Measurements from ENCODE around the gene PCDH1. TPM values are rescaled to one million over a fixed set of nuclear protein-coding genes. Genes with fewer than 3 reads are reported as not detected.

Gene PCDH1
- total RNA-seq, 1 donor from 2014 or later: 85.4 TPM

- Mint-ChIP-seq H3K27ac (ENCODE audit: unreplicated experiment) (peak overlapping the region; percentile 85), H3K4me3 (ENCODE audit: unreplicated experiment) (peak overlapping the region; percentile 80), H3K4me1 (ENCODE audit: low read depth) (peaks cover 41% of the 10 kb centered on the region), H3K36me3 (ENCODE audit: low read depth) (peaks cover 2% of the 10 kb centered on the region), H3K27me3 (ENCODE audit: low read depth) (no peaks in the 10 kb centered on the region), H3K9me3 (ENCODE audit: low read depth) (no peaks in the 10 kb centered on the region)
- TF ChIP-seq, protein P1, sequence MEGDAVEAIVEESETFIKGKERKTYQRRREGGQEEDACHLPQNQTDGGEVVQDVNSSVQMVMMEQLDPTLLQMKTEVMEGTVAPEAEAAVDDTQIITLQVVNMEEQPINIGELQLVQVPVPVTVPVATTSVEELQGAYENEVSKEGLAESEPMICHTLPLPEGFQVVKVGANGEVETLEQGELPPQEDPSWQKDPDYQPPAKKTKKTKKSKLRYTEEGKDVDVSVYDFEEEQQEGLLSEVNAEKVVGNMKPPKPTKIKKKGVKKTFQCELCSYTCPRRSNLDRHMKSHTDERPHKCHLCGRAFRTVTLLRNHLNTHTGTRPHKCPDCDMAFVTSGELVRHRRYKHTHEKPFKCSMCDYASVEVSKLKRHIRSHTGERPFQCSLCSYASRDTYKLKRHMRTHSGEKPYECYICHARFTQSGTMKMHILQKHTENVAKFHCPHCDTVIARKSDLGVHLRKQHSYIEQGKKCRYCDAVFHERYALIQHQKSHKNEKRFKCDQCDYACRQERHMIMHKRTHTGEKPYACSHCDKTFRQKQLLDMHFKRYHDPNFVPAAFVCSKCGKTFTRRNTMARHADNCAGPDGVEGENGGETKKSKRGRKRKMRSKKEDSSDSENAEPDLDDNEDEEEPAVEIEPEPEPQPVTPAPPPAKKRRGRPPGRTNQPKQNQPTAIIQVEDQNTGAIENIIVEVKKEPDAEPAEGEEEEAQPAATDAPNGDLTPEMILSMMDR (IDR thresholded peaks at IDR 0.05): peak; percentile 25
- no peak for DNase-seq (ENCODE audit: low spot score)
Measured at GRCh38 chr5:141849415-141850243, 28.6 kb downstream of the PCDH1 start.

DNA sequence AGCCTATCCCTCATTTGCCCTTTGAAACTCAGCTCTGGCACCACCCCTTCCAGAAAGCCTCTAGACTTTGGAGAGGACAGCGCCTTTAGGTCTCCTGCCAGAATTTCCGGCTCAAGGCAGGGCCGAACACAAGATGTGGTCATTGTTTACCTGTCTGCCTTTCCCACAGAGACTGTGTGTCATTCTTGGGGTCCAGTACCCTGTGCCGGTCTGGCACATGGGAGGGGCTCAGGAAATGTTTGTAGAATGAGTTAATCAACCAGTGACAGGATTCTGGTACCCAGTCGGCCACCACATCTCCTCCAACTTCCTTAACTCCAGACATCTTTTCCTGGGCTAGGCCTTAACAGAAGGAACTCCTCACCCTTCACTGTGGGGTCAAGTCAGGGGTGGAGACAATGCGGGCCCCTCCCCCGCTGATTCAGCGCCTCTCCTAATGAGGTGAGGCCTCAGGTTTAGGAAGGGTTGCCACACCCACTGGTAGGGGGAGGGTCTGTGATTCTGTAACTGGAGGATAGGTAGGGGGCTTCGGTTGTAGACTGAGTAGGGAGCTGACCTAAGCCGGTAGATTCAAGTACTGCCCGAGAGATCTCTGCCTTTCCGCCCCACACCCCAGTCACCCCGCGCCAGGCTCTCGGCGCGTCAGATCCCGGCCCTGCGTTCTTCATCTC lies 29.3 kb downstream of the PCDH1 start:
- Mint-ChIP-seq H3K9me3 (ENCODE audit: low read depth) (no peaks in the 10 kb centered on the region), H3K27ac (ENCODE audit: unreplicated experiment) (peak overlapping the region; percentile 85), H3K36me3 (ENCODE audit: low read depth) (peaks cover 2% of the 10 kb centered on the region), H3K27me3 (ENCODE audit: low read depth) (no peaks in the 10 kb centered on the region), H3K4me3 (ENCODE audit: unreplicated experiment) (peak overlapping the region; percentile 80), H3K4me1 (ENCODE audit: low read depth) (peaks cover 49% of the 10 kb centered on the region)
- no peak for DNase-seq (ENCODE audit: low spot score)
- TF ChIP-seq, protein P1 (IDR thresholded peaks at IDR 0.05): no peak

DNA sequence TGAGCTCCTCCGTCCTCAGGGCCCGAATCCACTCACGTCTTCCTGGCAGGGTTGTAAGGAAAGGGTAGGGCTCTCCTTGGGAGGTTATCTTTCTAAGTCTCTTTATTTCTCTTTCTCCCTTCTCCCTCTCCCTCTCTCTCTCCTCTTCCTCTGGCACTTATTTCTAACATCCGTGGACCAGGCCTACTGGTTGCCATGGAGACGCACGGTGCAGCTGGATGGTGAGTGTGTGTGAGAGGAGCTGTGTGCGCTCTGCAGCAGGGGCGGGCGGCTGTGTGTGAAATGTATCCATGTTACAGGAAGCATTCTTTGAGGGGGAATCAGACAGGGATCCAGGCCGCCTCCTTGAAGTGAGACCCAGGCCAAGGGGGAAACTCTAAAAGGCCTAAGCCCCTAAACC lies 32.2 kb downstream of the PCDH1 start:
- H3K36me3 Mint-ChIP-seq (ENCODE audit: low read depth): no peaks in the 10 kb centered on the region
- H3K9me3 Mint-ChIP-seq (ENCODE audit: low read depth): no peaks in the 10 kb centered on the region
- peak overlapping the region; percentile 91 for H3K27ac Mint-ChIP-seq (ENCODE audit: unreplicated experiment)
- no peak for DNase-seq (ENCODE audit: low spot score)
- peaks cover 73% of the 10 kb centered on the region for H3K4me1 Mint-ChIP-seq (ENCODE audit: low read depth)
- no peak overlapping the region for H3K4me3 Mint-ChIP-seq (ENCODE audit: unreplicated experiment)
- H3K27me3 Mint-ChIP-seq (ENCODE audit: low read depth): no peaks in the 10 kb centered on the region
- TF ChIP-seq, protein P1 (IDR thresholded peaks at IDR 0.05): no peak

- no peaks in the 10 kb centered on the region for H3K9me3 Mint-ChIP-seq (ENCODE audit: low read depth)
- TF ChIP-seq, protein P1 (IDR thresholded peaks at IDR 0.05): peak; percentile 22
- no peaks in the 10 kb centered on the region for H3K36me3 Mint-ChIP-seq (ENCODE audit: low read depth)
- H3K4me3 Mint-ChIP-seq (ENCODE audit: unreplicated experiment): no peak overlapping the region
- peak overlapping the region; percentile 91 for H3K27ac Mint-ChIP-seq (ENCODE audit: unreplicated experiment)
- H3K27me3 Mint-ChIP-seq (ENCODE audit: low read depth): no peaks in the 10 kb centered on the region
- peaks cover 75% of the 10 kb centered on the region for H3K4me1 Mint-ChIP-seq (ENCODE audit: low read depth)
- no peak for DNase-seq (ENCODE audit: low spot score)
Measured at GRCh38 chr5:141845371-141845851, 32.8 kb downstream of the PCDH1 start.

DNA sequence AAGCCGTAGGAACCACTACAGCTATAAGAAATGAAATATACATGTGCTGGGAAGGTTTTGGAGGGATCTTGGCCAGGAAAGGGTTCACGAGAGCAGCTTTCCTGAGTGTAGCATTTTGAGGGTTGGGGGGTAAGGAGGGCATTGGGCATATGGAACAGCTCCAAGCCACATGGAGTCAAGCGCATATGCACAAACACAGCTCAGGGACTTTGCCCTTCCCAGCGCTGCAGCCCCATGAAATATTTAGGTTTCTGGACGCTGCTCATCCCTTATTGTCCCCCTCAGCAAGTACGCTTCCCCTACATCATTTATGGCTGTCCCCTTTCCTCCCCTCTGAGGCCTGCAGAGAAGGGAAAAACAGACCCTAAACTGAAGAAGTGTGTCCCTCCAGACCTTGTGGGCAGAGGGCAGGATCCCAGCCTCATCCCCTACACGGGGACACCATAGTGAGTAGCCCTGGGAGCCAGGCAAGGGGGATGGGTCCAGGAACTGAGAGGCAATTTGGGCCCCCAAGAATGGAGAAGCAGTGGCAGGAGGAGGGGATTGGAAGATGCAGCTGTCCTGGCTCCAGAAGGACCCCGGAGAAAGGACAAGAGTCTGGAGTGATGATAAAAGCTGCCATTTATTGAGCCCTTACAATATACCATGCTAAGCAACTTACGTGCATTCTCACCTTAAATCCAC lies 33.7 kb downstream of the PCDH1 start:
- H3K4me1 Mint-ChIP-seq (ENCODE audit: low read depth): peaks cover 79% of the 10 kb centered on the region

More for the DNA sequence above, 33.7 kb downstream of the PCDH1 start:
- Mint-ChIP-seq H3K4me3 (ENCODE audit: unreplicated experiment) (no peak overlapping the region), H3K27me3 (ENCODE audit: low read depth) (no peaks in the 10 kb centered on the region), H3K36me3 (ENCODE audit: low read depth) (no peaks in the 10 kb centered on the region), H3K27ac (ENCODE audit: unreplicated experiment) (peak overlapping the region; percentile 87), H3K9me3 (ENCODE audit: low read depth) (no peaks in the 10 kb centered on the region)
- no peak for DNase-seq (ENCODE audit: low spot score)
- TF ChIP-seq, protein P1 (IDR thresholded peaks at IDR 0.05): no peak
